ENCODE data around the gene ABCB9. TPM values are rescaled to one million over a fixed set of nuclear protein-coding genes. Genes with fewer than 3 reads are reported as not detected.

The ABCB9 gene
- total and polyA plus RNA-seq, 4 donors: 2.7 to 7.5 (median 4.8) TPM

DNA sequence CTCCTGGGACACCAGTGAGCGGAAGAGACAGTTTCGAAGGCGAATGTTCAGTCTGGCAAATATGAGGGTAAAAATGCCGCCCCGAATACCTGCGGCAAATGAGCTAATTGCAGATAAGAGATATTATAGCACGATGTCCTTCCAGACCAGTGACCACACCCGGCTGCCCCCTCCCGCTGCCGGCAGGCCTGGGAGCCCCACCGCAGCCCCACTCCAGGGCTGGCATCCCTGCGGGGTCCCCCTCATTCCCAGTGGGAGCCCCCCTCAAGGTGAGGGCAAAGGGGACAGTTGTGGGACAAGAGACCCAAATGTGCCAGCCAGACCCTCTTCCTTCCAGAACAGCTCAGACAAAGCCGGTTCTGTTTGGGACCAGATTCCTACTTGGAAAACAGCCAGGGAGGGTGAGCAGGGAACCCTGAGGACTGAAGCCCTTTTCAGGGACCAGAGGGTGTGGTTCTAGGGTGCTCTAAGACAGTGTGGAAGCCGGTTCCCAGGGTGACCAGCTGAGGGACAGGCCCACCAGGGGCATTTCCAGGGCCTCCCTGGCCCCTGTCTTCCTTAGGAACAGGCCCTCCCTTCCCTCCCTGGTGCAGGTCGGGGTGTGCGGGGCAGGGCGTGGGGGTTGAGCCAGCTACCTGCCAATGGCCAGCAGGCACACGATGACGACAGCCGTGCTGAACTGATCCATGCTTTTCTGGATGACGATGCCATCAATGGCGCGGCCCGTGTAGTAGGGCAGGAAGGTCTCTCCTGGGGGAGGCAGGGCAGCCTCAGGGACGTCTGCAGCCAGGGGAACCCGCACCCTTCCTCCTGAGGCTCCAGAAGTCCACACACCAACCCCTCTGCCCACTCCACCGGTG lies 16.2 kb downstream of the ABCB9 start:
- H3K27me3 ChIP-seq (ENCODE audit: control insufficient read depth in 3 of 3, insufficient read depth in 3 of 3, low read length in 2 of 3): no peaks in the 10 kb centered on the region
- H3K9me3 ChIP-seq (ENCODE audit: control insufficient read depth in 4 of 4, insufficient read depth in 3 of 4, low read length in 3 of 4): no peaks in the 10 kb centered on the region
- TF ChIP-seq CTCF (IDR thresholded peaks at IDR 0.05; ENCODE audit: control extremely low read depth, extremely low read depth): no peak
- no peak overlapping the region for H3K27ac ChIP-seq (ENCODE audit: low read depth in 1 of 2, low read length in 1 of 2)
- H3K36me3 ChIP-seq (ENCODE audit: control insufficient read depth in 4 of 4, insufficient read depth in 4 of 4, low read length in 4 of 4): no peaks in the 10 kb centered on the region
- DNase-seq: no peak
- peaks cover 0 to 15% (median 0%) of the 10 kb centered on the region in 5 donors for H3K4me1 ChIP-seq (ENCODE audit: control insufficient read depth in 5 of 5, insufficient read depth in 5 of 5, low read length in 5 of 5)
- no peak overlapping the region for H3K4me3 ChIP-seq
- 92 to 94% methylated on average over 27 of the region's 27 CpGs for WGBS, 2 donors
- H3K9ac ChIP-seq (ENCODE audit: insufficient read depth in 1 of 2, low read length in 2 of 2): no peak overlapping the region
- ATAC-seq (ENCODE audit: insufficient read depth, low FRiP score): no peak

- no peak overlapping the region for H3K27ac ChIP-seq (ENCODE audit: low read depth in 1 of 2, low read length in 1 of 2)
- H3K4me1 ChIP-seq (ENCODE audit: control insufficient read depth in 5 of 5, insufficient read depth in 5 of 5, low read length in 5 of 5): peaks cover 0 to 21% (median 0%) of the 10 kb centered on the region in 5 donors
- H3K36me3 ChIP-seq (ENCODE audit: control insufficient read depth in 4 of 4, insufficient read depth in 4 of 4, low read length in 4 of 4): no peaks in the 10 kb centered on the region
- no peak overlapping the region for H3K4me3 ChIP-seq
- ATAC-seq (ENCODE audit: insufficient read depth, low FRiP score) (no peak), DNase-seq (no peak)
- 95 to 96% methylated on average over 8 of the region's 8 CpGs for WGBS, 2 donors
- H3K27me3 ChIP-seq (ENCODE audit: control insufficient read depth in 3 of 3, insufficient read depth in 3 of 3, low read length in 2 of 3): no peaks in the 10 kb centered on the region
- no peak for TF ChIP-seq CTCF (IDR thresholded peaks at IDR 0.05; ENCODE audit: control extremely low read depth, extremely low read depth)
- H3K9ac ChIP-seq (ENCODE audit: insufficient read depth in 1 of 2, low read length in 2 of 2): no peak overlapping the region
- no peaks in the 10 kb centered on the region for H3K9me3 ChIP-seq (ENCODE audit: control insufficient read depth in 4 of 4, insufficient read depth in 3 of 4, low read length in 3 of 4)
These were observed 16.9 kb downstream of the ABCB9 start for GRCh38 chr12:122949405-122949804.

- H3K4me1 ChIP-seq (ENCODE audit: control insufficient read depth in 5 of 5, insufficient read depth in 5 of 5, low read length in 5 of 5): peaks cover 0 to 23% (median 0%) of the 10 kb centered on the region in 5 donors
- no peak for TF ChIP-seq CTCF (IDR thresholded peaks at IDR 0.05; ENCODE audit: control extremely low read depth, extremely low read depth)
- WGBS, 2 donors: 90 to 93% methylated on average over 12 to 14 of the region's 14 CpGs
- ATAC-seq (ENCODE audit: insufficient read depth, low FRiP score): no peak
- H3K27ac ChIP-seq (ENCODE audit: low read depth in 1 of 2, low read length in 1 of 2): no peak overlapping the region
- no peaks in the 10 kb centered on the region for H3K27me3 ChIP-seq (ENCODE audit: control insufficient read depth in 3 of 3, insufficient read depth in 3 of 3, low read length in 2 of 3)
- DNase-seq: no peak
- no peak overlapping the region for H3K9ac ChIP-seq (ENCODE audit: insufficient read depth in 1 of 2, low read length in 2 of 2)
- no peak overlapping the region for H3K4me3 ChIP-seq
- no peaks in the 10 kb centered on the region for H3K9me3 ChIP-seq (ENCODE audit: control insufficient read depth in 4 of 4, insufficient read depth in 3 of 4, low read length in 3 of 4)
- no peaks in the 10 kb centered on the region for H3K36me3 ChIP-seq (ENCODE audit: control insufficient read depth in 4 of 4, insufficient read depth in 4 of 4, low read length in 4 of 4)
These were observed 17.7 kb downstream of the ABCB9 start for GRCh38 chr12:122948605-122949004.

Data from lung (tissue), 12 donors.